CD4-positive, alpha-beta T cell (primary cell): ENCODE data around the gene GAB3. TPM values are rescaled to one million over a fixed set of nuclear protein-coding genes. Genes with fewer than 3 reads are reported as not detected.

Experiments used
- ATAC-seq: fragments of 200-7000 bp; cut with Tn5 transposase; one replicate; pipeline ENCODE4 v1.10.0; 2022; ENCODE audit warnings: mild to moderate bottlenecking; ENCODE audit not compliant: poor library complexity
- CTCF ChIA-PET: fragments of 350-600 bp; sonication (Branson Sonifier 250); formaldehyde crosslinking; loops from one replicate; lab custom pipeline; 2021; ENCODE audit warnings: antibody characterized with exemption, inconsistent platforms; lab: Charles Lee
- POLR2A ChIA-PET: fragments of 350-600 bp; sonication (Branson Sonifier 250); formaldehyde crosslinking; loops from one replicate; lab custom pipeline; 2021; ENCODE audit warnings: antibody characterized with exemption, inconsistent platforms; lab: Charles Lee
- DNase-seq, 14 experiments: peaks; one replicate each; pipeline ENCODE4 v3.0.0-alpha.2; 2013 to 2020; ENCODE audit warnings: mixed read lengths in 2 of 14
- H3K27ac ChIP-seq, 2 donors: one replicate each; pipeline versions ENCODE4 v1.5.1 to v1.7.0; 2013; ENCODE audit warnings: low read length in 2 of 2, low read depth in 1 of 2, mild to moderate bottlenecking in 1 of 2
- H3K27me3 ChIP-seq, 2 experiments: 1 replicate in 1 of 2; 2 replicates in 1 of 2; pipeline versions ENCODE4 v1.6.1 to v1.7.0; 2013; ENCODE audit warnings: low read length in 2 of 2, control low read depth in 1 of 2, mild to moderate bottlenecking in 1 of 2, moderate library complexity in 1 of 2; ENCODE audit not compliant: insufficient read depth in 2 of 2, control insufficient read depth in 1 of 2
- H3K36me3 ChIP-seq: one replicate; pipeline ENCODE4 v1.6.1; 2013; ENCODE audit warnings: low read length, control low read depth; ENCODE audit not compliant: insufficient read depth
- H3K4me1 ChIP-seq: one replicate; pipeline ENCODE4 v1.6.1; 2013; ENCODE audit warnings: low read length, control low read depth; ENCODE audit not compliant: insufficient read depth
- H3K4me3 ChIP-seq: one replicate; pipeline ENCODE4 v1.5.1; 2013; ENCODE audit warnings: mild to moderate bottlenecking, low read length, moderate library complexity
- H3K9me3 ChIP-seq, 2 experiments: 1 replicate in 1 of 2; 2 replicates in 1 of 2; pipeline versions ENCODE4 v1.6.1 to v1.7.0; 2013; ENCODE audit warnings: low read length in 2 of 2, mild to moderate bottlenecking in 2 of 2, control low read depth in 1 of 2, moderate library complexity in 1 of 2; ENCODE audit not compliant: control insufficient read depth in 1 of 2, insufficient read depth in 1 of 2
- H3K27ac Mint-ChIP-seq: one replicate; pipeline ENCODE4 v1.8.0; 2020; ENCODE audit warnings: mixed read lengths
- H3K27me3 Mint-ChIP-seq: one replicate; pipeline ENCODE4 v1.8.0; 2021; ENCODE audit warnings: mixed read lengths
- H3K36me3 Mint-ChIP-seq: one replicate; pipeline ENCODE4 v1.8.0; 2021; ENCODE audit warnings: low read depth, mixed read lengths
- H3K4me1 Mint-ChIP-seq: one replicate; pipeline ENCODE4 v1.8.0; 2021; ENCODE audit warnings: low read depth, mixed read lengths
- H3K4me3 Mint-ChIP-seq: one replicate; pipeline ENCODE4 v1.8.0; 2020; ENCODE audit warnings: mild to moderate bottlenecking, mixed read lengths
- H3K9me3 Mint-ChIP-seq: one replicate; pipeline ENCODE4 v1.8.0; 2020; ENCODE audit warnings: mixed read lengths
- CTCF ChIP-seq: fragments of 200-600 bp; IDR thresholded peaks from one replicate; pipeline ENCODE4 v1.8.0; 2022; ENCODE audit warnings: antibody characterized with exemption, mild to moderate bottlenecking
- intact Hi-C, 2 experiments: fragments of 100-400 bp; cut with DNase I in 1 of 2; cut with micrococcal nuclease in 1 of 2; formaldehyde crosslinking; loops; one replicate each; pipeline versions ENCODE4 v1.15.1 to v1.9.0; 2023 to 2025; cut with DNase I, micrococcal nuclease
- total RNA-seq, 174 experiments: library from RNA in 2 of 174; stranded (reverse) in 2 of 174; gene quantifications; one replicate each; pipeline ENCODE4 v1.2.3 and lab custom pipeline; 2021 to 2026

Gene GAB3
- total RNA-seq, 2 experiments from 2014 or later = 3.4 to 3.5 TPM

DNA sequence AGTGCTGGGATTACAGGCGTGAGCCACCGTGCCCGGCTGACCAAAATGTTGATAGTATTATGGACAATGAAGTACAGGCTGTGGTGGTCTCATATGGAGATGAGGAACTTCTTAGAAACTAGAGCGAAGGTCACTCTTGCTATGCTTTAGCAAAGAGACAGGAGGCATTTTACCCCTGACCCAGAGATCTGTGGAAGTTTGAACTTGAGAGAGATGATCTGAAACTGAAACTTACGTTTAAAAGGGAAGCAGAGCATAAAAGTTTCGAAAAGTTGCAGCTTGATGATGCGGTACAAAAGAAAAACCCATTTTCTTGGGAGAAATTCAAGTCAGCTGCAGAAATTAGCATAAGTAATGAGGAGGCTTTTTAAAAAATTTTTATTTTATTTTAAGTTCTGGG, 89.0 kb downstream of the GAB3 start:
- H3K4me1 ChIP-seq = no peaks in the 10 kb centered on the region
- DNase-seq (no peak), ATAC-seq (no peak)
- Mint-ChIP-seq H3K9me3 (no peaks in the 10 kb centered on the region), H3K4me3 (no peak overlapping the region), H3K4me1 (no peaks in the 10 kb centered on the region), H3K27me3 (no peaks in the 10 kb centered on the region), H3K36me3 (no peaks in the 10 kb centered on the region), H3K27ac (no peak overlapping the region)
- ChIA-PET CTCF (no interaction called here), POLR2A (no interaction called here)
- no peak overlapping the region for H3K4me3 ChIP-seq
- H3K36me3 ChIP-seq = no peaks in the 10 kb centered on the region
- H3K9me3 ChIP-seq = no peaks in the 10 kb centered on the region
- H3K27me3 ChIP-seq = no peaks in the 10 kb centered on the region
- intact Hi-C loops = no loop called here
- no peak for TF ChIP-seq CTCF
- no peak overlapping the region for H3K27ac ChIP-seq

- H3K36me3 ChIP-seq = no peaks in the 10 kb centered on the region
- H3K9me3 ChIP-seq = no peaks in the 10 kb centered on the region
- ChIA-PET CTCF (no interaction called here), POLR2A (no interaction called here)
- no peak for DNase-seq
- Mint-ChIP-seq H3K27ac (no peak overlapping the region), H3K4me3 (no peak overlapping the region), H3K36me3 (no peaks in the 10 kb centered on the region), H3K27me3 (no peaks in the 10 kb centered on the region), H3K9me3 (no peaks in the 10 kb centered on the region), H3K4me1 (no peaks in the 10 kb centered on the region)
- TF ChIP-seq CTCF = no peak
- H3K4me1 ChIP-seq = no peaks in the 10 kb centered on the region
- no peak overlapping the region for H3K27ac ChIP-seq
- no peak for ATAC-seq
- H3K27me3 ChIP-seq = no peaks in the 10 kb centered on the region
- intact Hi-C loops = no loop called here
- no peak overlapping the region for H3K4me3 ChIP-seq
Observed at GRCh38 chrX:154661170-154661569, 89.7 kb downstream of the GAB3 start.

GRCh38 chrX:154660541-154660940, 90.3 kb downstream of the GAB3 start:
- Histone ChIP-seq H3K27ac (no peak overlapping the region), H3K27me3 (no peaks in the 10 kb centered on the region), H3K4me3 (no peak overlapping the region), H3K9me3 (no peaks in the 10 kb centered on the region), H3K36me3 (no peaks in the 10 kb centered on the region), H3K4me1 (no peaks in the 10 kb centered on the region)
- DNase-seq = no peak
- Mint-ChIP-seq H3K36me3 (no peaks in the 10 kb centered on the region), H3K27me3 (no peaks in the 10 kb centered on the region), H3K9me3 (no peaks in the 10 kb centered on the region), H3K4me1 (no peaks in the 10 kb centered on the region), H3K27ac (no peak overlapping the region), H3K4me3 (no peak overlapping the region)
- TF ChIP-seq CTCF = no peak
- ATAC-seq = no peak
- intact Hi-C loops = no loop called here
- ChIA-PET CTCF (no interaction called here), POLR2A (no interaction called here)
